Activated naive CD8-positive, alpha-beta T cell treated with anti-CD3 and anti-CD28 coated beads for 36 hours (primary cell): ENCODE data around the gene SLC35A3. TPM values are rescaled to one million over a fixed set of nuclear protein-coding genes. Genes with fewer than 3 reads are reported as not detected.
"Not testable (repeated sequence)": the region's sequence is repeated elsewhere in the genome, so short reads cannot be mapped to it uniquely, and the experiment has no call there.

Experiments used
- DNase-seq: peaks from one replicate; pipeline ENCODE4 v3.0.0; 2021
- H3K27ac Mint-ChIP-seq: one replicate; pipeline ENCODE4 v1.8.0; 2022; ENCODE audit warnings: mild to moderate bottlenecking, moderate library complexity, mixed read lengths
- H3K27me3 Mint-ChIP-seq: one replicate; pipeline ENCODE4 v1.8.0; 2022; ENCODE audit warnings: mild to moderate bottlenecking, mixed read lengths
- H3K36me3 Mint-ChIP-seq: one replicate; pipeline ENCODE4 v1.8.0; 2021; ENCODE audit warnings: mild to moderate bottlenecking, mixed read lengths
- H3K4me1 Mint-ChIP-seq: one replicate; pipeline ENCODE4 v1.8.0; 2021; ENCODE audit warnings: mixed read lengths
- H3K4me3 Mint-ChIP-seq: one replicate; pipeline ENCODE4 v1.8.0; 2022; ENCODE audit warnings: mild to moderate bottlenecking, moderate library complexity, mixed read lengths
- H3K9me3 Mint-ChIP-seq: one replicate; pipeline ENCODE4 v1.8.0; 2022; ENCODE audit warnings: mixed read lengths
- total RNA-seq, 2 experiments: library from RNA; stranded (reverse); gene quantifications; one replicate each; pipeline ENCODE4 v1.2.3, GENCODE V29; 2021

Gene SLC35A3
- 10 to 100 TPM; 14.0 to 15.8 TPM for total RNA-seq

DNA sequence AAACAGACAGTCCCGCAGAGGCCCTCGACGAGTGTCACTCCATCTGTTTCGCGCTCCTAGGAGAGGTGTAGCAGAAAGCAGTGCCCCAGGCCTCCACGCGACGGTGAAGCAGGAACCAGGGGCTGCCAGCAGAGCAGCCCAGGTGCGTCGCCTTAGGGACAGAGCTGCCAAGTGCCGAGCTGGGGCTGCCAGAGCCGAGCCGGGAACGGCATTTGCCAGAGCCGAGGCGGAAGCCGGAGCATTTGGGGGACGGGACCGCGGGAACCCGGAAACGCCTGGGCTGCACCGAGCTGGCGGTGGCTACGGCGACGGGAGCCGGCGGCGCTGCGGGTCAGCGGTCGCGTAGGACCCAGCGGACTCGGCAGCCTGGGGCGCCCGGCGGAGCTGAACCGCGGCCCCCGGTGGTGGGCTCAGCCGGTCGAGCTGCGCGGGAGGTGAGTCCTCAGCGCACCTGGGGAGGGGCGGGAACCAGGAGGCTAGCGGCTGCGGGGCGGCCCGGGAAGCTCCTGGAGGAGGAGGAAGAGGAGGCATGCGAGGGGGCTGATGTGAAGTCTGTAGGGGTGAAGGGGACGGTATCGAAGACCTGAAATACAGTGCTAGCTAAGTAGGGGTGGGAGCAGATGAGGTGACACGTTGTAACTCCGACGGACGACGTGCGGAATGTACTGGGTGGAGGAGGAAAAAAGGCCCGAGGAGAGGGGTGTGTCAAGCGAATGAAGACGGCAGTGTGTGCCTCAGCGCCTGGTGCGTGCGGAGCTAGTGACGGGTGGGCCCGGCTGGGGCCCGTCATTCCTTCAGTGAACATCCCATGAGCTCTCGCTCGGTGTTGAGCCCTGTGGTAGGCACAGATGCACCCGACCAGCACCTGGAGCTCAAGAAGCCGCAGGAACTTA lies at the start of gene SLC35A3:
Gene SLC35A3 (plus strand): TSS at position 268 of the 893 bp plus-strand sequence. CDS start 23,559 bp downstream, outside the sequence.
- peaks cover 2% of the 10 kb centered on the region for H3K36me3 Mint-ChIP-seq
- peak; percentile 86 for DNase-seq
- H3K27me3 Mint-ChIP-seq = no peaks in the 10 kb centered on the region
- H3K9me3 Mint-ChIP-seq = no peaks in the 10 kb centered on the region
- peak within 1 kb of the TSS; percentile 95 for H3K27ac Mint-ChIP-seq
- peaks cover 20% of the 10 kb centered on the region for H3K4me1 Mint-ChIP-seq
- peak within 1 kb of the TSS; percentile 100 for H3K4me3 Mint-ChIP-seq

DNA sequence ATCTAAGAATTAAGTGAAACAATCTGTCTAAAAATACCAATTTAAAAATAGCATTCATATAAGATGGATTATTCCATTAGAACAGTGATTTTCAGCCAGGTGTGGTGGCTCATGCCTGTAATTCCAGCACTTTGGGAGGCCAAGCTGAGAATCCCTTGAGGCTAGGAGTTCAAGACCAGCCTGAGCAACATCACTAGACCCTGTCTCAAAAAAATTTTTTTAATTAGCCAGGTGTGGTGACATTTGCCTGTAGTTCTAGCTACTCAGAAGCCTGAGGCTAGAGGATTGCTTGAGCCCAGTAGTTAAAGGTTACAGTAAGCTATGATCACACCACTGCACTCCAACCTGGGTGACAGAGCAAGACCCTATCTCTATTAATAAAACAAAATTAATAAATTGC lies 35.0 kb upstream of the SLC35A3 start:
- Mint-ChIP-seq H3K36me3 (no peaks in the 10 kb centered on the region), H3K4me1 (no peaks in the 10 kb centered on the region), H3K4me3 (no peak overlapping the region), H3K27me3 (peaks cover 8% of the 10 kb centered on the region), H3K9me3 (no peaks in the 10 kb centered on the region), H3K27ac (no peak overlapping the region)
- DNase-seq = no peak

DNA sequence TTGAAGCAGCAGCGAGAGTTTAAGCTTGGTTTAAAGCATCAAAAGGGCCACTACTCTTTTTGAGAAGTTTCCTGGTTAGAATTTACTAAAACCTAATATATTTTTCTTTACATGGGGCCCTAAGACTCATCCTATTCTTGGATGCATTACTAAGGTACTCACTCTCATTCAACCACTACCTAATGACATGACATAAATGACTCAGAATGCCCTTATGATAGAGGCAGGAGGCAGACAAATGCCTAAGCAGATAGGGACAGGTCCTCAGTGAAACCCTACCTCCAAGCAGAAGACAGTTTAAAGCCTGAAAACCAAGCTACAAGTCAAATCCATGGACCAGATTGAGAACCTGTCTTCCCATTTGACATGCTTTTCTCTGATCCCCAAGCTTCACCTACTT lies 34.3 kb upstream of the SLC35A3 start:
- no peaks in the 10 kb centered on the region for H3K36me3 Mint-ChIP-seq
- H3K4me3 Mint-ChIP-seq = no peak overlapping the region
- H3K4me1 Mint-ChIP-seq = no peaks in the 10 kb centered on the region
- H3K9me3 Mint-ChIP-seq = no peaks in the 10 kb centered on the region
- H3K27me3 Mint-ChIP-seq = peaks cover 8% of the 10 kb centered on the region
- DNase-seq = no peak
- no peak overlapping the region for H3K27ac Mint-ChIP-seq

- H3K27ac Mint-ChIP-seq = no peak overlapping the region
- DNase-seq = no peak
- peaks cover 8% of the 10 kb centered on the region for H3K27me3 Mint-ChIP-seq
- H3K4me1 Mint-ChIP-seq = no peaks in the 10 kb centered on the region
- H3K4me3 Mint-ChIP-seq = no peak overlapping the region
- H3K36me3 Mint-ChIP-seq = no peaks in the 10 kb centered on the region
- no peaks in the 10 kb centered on the region for H3K9me3 Mint-ChIP-seq
These were observed 33.7 kb upstream of the SLC35A3 start for GRCh38 chr1:99936071-99936470.

- Mint-ChIP-seq H3K36me3 (no peaks in the 10 kb centered on the region), H3K4me1 (no peaks in the 10 kb centered on the region), H3K4me3 (no peak overlapping the region), H3K9me3 (no peaks in the 10 kb centered on the region), H3K27me3 (no peaks in the 10 kb centered on the region), H3K27ac (no peak overlapping the region)
- DNase-seq = no peak
These were observed 27.1 kb upstream of the SLC35A3 start for GRCh38 chr1:99942723-99943122.

GRCh38 chr1:99943223-99943794 lies 26.5 kb upstream of the SLC35A3 start:
- Mint-ChIP-seq H3K36me3 (no peaks in the 10 kb centered on the region), H3K9me3 (no peaks in the 10 kb centered on the region), H3K4me3 (no peak overlapping the region), H3K27ac (no peak overlapping the region), H3K27me3 (no peaks in the 10 kb centered on the region), H3K4me1 (no peaks in the 10 kb centered on the region)
- DNase-seq = no peak

DNA sequence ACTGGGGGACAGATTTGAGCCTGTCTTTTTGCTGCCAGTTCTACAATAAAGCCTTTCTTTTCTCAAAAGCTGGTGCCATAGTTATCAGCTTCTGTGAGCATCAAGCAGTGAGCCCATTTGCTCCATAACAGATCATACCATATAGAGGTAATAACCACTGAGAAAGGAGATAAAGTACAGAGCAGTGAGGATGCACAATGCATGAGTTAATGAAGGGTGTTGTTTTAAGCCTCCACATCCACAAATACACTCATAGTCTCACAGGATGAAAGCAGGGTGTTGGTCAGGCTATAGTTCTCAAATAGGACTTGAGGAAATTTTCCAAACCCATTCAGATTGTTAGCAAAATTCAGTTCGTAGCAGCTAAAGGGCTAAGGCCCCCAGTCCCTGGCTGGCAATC lies 25.6 kb upstream of the SLC35A3 start:
- Mint-ChIP-seq H3K4me3 (no peak overlapping the region), H3K36me3 (no peaks in the 10 kb centered on the region), H3K4me1 (no peaks in the 10 kb centered on the region), H3K27ac (no peak overlapping the region), H3K9me3 (no peaks in the 10 kb centered on the region), H3K27me3 (no peaks in the 10 kb centered on the region)
- no peak for DNase-seq

DNA sequence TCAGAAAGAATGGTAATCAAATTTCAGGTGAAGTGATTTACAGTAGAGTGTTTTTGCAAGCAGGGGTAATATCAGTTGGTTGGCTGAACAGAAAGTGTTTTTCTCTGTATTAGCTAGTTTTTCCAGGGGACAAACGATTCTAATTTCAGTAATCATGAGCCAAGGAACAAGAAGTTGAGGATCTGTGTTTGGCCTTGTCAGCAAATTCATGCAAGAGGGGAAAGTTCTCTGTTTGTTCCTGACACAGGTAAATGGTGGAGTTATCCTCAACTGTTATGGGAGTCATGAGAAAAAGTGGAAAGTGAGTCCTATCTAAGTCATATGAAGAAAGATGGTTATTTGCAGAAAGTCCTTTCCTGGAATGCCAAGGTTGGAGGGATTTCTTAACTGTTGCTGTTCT lies 24.6 kb upstream of the SLC35A3 start:
- H3K27ac Mint-ChIP-seq = no peak overlapping the region
- no peaks in the 10 kb centered on the region for H3K27me3 Mint-ChIP-seq
- H3K9me3 Mint-ChIP-seq = no peaks in the 10 kb centered on the region
- H3K36me3 Mint-ChIP-seq = no peaks in the 10 kb centered on the region
- no peaks in the 10 kb centered on the region for H3K4me1 Mint-ChIP-seq
- no peak overlapping the region for H3K4me3 Mint-ChIP-seq
- no peak for DNase-seq

DNA sequence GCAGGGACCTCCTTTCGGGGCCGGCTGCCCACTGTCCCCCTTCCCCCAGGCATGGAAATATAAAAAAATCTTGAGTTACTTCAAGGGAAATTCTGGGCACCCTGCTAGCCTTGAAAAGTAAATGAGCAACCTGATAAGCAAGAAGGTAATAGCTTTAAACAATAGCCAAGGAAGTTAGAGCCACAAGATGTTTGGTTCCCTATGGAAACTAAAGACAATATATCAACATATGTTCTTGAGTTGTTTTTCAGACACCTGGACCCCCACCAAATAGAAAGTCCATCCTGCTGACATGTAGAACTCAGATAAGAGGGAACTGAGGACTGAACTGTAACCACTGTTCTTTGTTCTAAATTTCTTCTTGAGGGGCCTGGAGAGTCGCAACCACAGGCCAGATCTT lies 19.3 kb upstream of the SLC35A3 start:
- Mint-ChIP-seq H3K4me3 (no peak overlapping the region), H3K27ac (no peak overlapping the region), H3K36me3 (no peaks in the 10 kb centered on the region), H3K4me1 (no peaks in the 10 kb centered on the region), H3K27me3 (no peaks in the 10 kb centered on the region), H3K9me3 (no peaks in the 10 kb centered on the region)
- no peak for DNase-seq

DNA sequence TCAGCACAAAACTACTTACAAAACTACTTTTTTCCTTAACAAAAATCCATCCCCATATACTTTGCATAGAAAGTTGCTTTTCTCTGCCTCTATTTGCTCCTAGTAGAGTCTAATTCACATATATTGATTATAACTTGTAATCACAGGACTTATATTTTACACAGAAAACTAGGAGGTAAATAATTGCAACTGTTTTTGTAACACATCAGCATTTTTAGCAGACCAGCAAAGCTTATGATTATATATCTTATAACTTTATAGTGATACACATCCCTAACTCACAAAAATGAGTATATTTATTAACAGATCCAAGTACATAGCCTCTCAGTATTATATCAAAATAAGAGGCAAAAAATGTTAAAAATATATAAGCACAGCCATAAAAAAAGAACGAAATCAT lies 17.3 kb upstream of the SLC35A3 start:
- DNase-seq = no peak
- H3K4me1 Mint-ChIP-seq = no peaks in the 10 kb centered on the region
- H3K27me3 Mint-ChIP-seq = no peaks in the 10 kb centered on the region
- no peaks in the 10 kb centered on the region for H3K36me3 Mint-ChIP-seq
- H3K4me3 Mint-ChIP-seq = no peak overlapping the region
- H3K9me3 Mint-ChIP-seq = no peaks in the 10 kb centered on the region
- H3K27ac Mint-ChIP-seq = no peak overlapping the region

DNA sequence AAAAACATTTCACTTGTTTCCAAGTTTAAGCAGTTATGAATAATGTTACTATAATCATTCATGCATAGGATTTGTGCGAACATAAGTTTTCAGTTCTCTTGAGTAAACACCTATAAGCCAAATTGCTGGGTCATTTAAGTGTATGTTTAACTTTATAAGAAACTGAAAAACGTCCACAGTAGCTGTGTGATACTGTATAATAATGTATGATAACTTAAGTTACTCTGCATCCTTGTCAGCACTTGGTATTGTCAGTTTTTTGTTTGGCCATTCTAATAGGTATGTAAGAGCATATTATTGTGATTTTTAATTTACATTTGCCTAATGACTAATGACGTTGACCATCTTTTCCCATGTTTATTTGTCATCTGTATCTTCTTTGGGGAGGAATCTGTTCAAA lies 14.4 kb upstream of the SLC35A3 start:
- no peak overlapping the region for H3K27ac Mint-ChIP-seq
- H3K4me1 Mint-ChIP-seq = no peaks in the 10 kb centered on the region
- H3K36me3 Mint-ChIP-seq = no peaks in the 10 kb centered on the region
- no peak overlapping the region for H3K4me3 Mint-ChIP-seq
- no peak for DNase-seq
- no peaks in the 10 kb centered on the region for H3K27me3 Mint-ChIP-seq
- no peaks in the 10 kb centered on the region for H3K9me3 Mint-ChIP-seq

- Mint-ChIP-seq H3K4me3 (no peak overlapping the region), H3K9me3 (no peaks in the 10 kb centered on the region), H3K27me3 (no peaks in the 10 kb centered on the region), H3K27ac (no peak overlapping the region), H3K36me3 (no peaks in the 10 kb centered on the region), H3K4me1 (no peaks in the 10 kb centered on the region)
- DNase-seq = no peak
These were observed 13.0 kb upstream of the SLC35A3 start for GRCh38 chr1:99956755-99957154.

DNA sequence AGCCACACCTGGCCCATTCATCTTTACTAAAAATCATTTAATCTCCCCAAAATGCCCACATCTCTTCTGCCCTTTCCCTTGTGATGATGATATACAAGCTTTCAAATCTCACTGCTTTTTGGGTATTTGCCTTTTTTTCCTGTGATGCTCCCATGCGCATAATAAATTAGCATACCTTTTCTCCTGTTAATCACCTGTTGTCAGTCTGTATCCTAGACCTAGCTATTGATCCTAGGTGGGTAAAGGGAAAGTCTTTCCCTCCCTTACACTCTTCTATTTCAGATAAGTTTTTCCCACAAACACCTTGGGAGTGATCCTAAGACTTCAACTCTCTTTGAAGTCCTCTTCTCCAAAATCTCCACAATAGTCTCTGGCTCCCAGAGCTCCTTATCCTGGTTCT lies 12.0 kb upstream of the SLC35A3 start:
- no peak overlapping the region for H3K27ac Mint-ChIP-seq
- H3K27me3 Mint-ChIP-seq = no peaks in the 10 kb centered on the region
- H3K4me1 Mint-ChIP-seq = no peaks in the 10 kb centered on the region
- H3K36me3 Mint-ChIP-seq = no peaks in the 10 kb centered on the region
- H3K9me3 Mint-ChIP-seq = no peaks in the 10 kb centered on the region
- H3K4me3 Mint-ChIP-seq = no peak overlapping the region
- no peak for DNase-seq

DNA sequence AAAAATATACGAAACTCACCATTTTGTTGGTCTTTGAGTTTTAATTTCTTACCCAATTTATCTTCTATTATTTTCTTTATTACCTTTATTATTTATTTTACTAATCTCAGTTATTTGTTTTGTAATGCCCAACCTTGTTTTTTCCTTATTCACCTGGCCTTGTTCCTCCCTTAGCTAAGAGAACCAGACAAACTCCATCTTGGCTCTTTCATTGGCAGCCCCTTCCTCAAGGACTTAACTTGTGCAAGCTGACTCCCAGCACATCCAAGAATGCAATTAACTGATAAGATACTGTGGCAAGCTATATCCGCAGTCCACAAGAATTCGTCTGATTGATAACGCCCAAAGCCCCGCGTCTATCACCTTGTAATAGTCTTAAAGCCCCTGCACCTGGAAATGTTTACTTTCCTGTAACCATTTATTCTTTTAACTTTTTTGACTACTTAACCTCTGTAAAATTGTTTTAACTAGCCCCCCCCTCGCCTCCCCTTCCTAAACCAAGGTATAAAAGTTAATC lies 10.5 kb upstream of the SLC35A3 start:
- not testable (repeated sequence) for H3K4me3 Mint-ChIP-seq, H3K27ac Mint-ChIP-seq, H3K9me3 Mint-ChIP-seq

DNA sequence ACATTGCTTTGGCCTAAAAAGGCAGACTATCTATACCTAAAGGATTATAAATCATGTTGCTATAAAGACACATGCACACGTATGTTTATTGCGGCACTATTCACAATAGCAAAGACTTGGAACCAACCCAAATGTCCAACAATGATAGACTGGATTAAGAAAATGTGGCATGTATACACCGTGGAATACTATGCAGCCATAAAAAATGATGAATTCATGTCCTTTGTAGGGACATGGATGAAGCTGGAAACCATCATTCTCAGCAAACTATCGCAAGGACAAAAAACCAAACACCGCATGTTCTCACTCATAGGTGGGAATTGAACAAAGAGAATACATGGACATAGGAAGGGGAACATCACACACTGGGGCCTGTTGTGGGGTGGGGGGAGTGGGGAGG lies 9.5 kb upstream of the SLC35A3 start:
- H3K4me1 Mint-ChIP-seq, H3K27me3 Mint-ChIP-seq, H3K27ac Mint-ChIP-seq, H3K36me3 Mint-ChIP-seq, H3K9me3 Mint-ChIP-seq, DNase-seq, H3K4me3 Mint-ChIP-seq: not testable (repeated sequence)

More for the DNA sequence above, 10.5 kb upstream of the SLC35A3 start:
- H3K27me3 Mint-ChIP-seq, DNase-seq, H3K4me1 Mint-ChIP-seq, H3K36me3 Mint-ChIP-seq: not testable (repeated sequence)
